Measurements from ENCODE around the gene DHRS12.

The DHRS12 gene

GRCh38 chr13:51783428-51784094 is 20.4 kb downstream of the DHRS12 start:
- no peak overlapping the region for H3K27ac ChIP-seq (ENCODE audit: low read depth, low read length)
- H4K12ac ChIP-seq (ENCODE audit: low read depth, low read length): no peak overlapping the region
- H3K4me3 ChIP-seq (ENCODE audit: low read depth, low read length): no peak overlapping the region
- H3K9me3 ChIP-seq (ENCODE audit: insufficient read depth, low read depth, low read length): no peaks in the 10 kb centered on the region
- H3K18ac ChIP-seq (ENCODE audit: low read length): no peak overlapping the region
- H3K79me1 ChIP-seq (ENCODE audit: low read length): no peaks in the 10 kb centered on the region
- no peaks in the 10 kb centered on the region for H3K79me2 ChIP-seq (ENCODE audit: control insufficient read depth, insufficient read depth, low read length, poor library complexity)
- no peak overlapping the region for H4K8ac ChIP-seq (ENCODE audit: low read depth, low read length)
- no CpG with 5 or more reads among the region's 9 CpGs for WGBS (ENCODE audit: extremely low coverage, insufficient coverage, insufficient read length)
- H2BK120ac ChIP-seq (ENCODE audit: insufficient read depth, low read length, poor library complexity): no peak overlapping the region
- H3K36me3 ChIP-seq (ENCODE audit: control insufficient read depth in 1 of 2, insufficient read depth in 2 of 2, low read length in 2 of 2): no peaks in the 10 kb centered on the region
- H2AFZ ChIP-seq (ENCODE audit: insufficient read depth, low read length, poor library complexity): no peak overlapping the region
- H3K4me2 ChIP-seq (ENCODE audit: low read length): no peak overlapping the region
- H2BK12ac ChIP-seq (ENCODE audit: low read length): no peak overlapping the region
- no peak overlapping the region for H3K4ac ChIP-seq (ENCODE audit: low read depth, low read length)
- H3K27me3 ChIP-seq (ENCODE audit: insufficient read depth, low read length): no peaks in the 10 kb centered on the region
- H3K14ac ChIP-seq (ENCODE audit: low read length): no peak overlapping the region
- H2AK5ac ChIP-seq (ENCODE audit: low read length): no peak overlapping the region
- no peak overlapping the region for H3K23ac ChIP-seq (ENCODE audit: low read length)
- no peak overlapping the region for H4K91ac ChIP-seq (ENCODE audit: low read depth, low read length)
- no peak overlapping the region for H3K9ac ChIP-seq (ENCODE audit: low read length)
- no peak for DNase-seq
- no peaks in the 10 kb centered on the region for H3K4me1 ChIP-seq (ENCODE audit: control insufficient read depth in 1 of 2, insufficient read depth in 2 of 2, low read length in 2 of 2)
- H2BK5ac ChIP-seq (ENCODE audit: low read depth, low read length, poor library complexity): no peak overlapping the region

- no peaks in the 10 kb centered on the region for H3K79me2 ChIP-seq (ENCODE audit: control insufficient read depth, insufficient read depth, low read length, poor library complexity)
- H3K27me3 ChIP-seq (ENCODE audit: insufficient read depth, low read length): no peaks in the 10 kb centered on the region
- no peak overlapping the region for H3K14ac ChIP-seq (ENCODE audit: low read length)
- H2AK5ac ChIP-seq (ENCODE audit: low read length): no peak overlapping the region
- H4K12ac ChIP-seq (ENCODE audit: low read depth, low read length): no peak overlapping the region
- no peak overlapping the region for H4K8ac ChIP-seq (ENCODE audit: low read depth, low read length)
- H3K36me3 ChIP-seq (ENCODE audit: control insufficient read depth in 1 of 2, insufficient read depth in 2 of 2, low read length in 2 of 2): no peaks in the 10 kb centered on the region
- WGBS (ENCODE audit: extremely low coverage, insufficient coverage, insufficient read length): no CpG with 5 or more reads among the region's 15 CpGs
- H3K4me3 ChIP-seq (ENCODE audit: low read depth, low read length): no peak overlapping the region
- no peak overlapping the region for H3K27ac ChIP-seq (ENCODE audit: low read depth, low read length)
- no peaks in the 10 kb centered on the region for H3K79me1 ChIP-seq (ENCODE audit: low read length)
- no peak overlapping the region for H2BK120ac ChIP-seq (ENCODE audit: insufficient read depth, low read length, poor library complexity)
- H3K9me3 ChIP-seq (ENCODE audit: insufficient read depth, low read depth, low read length): no peaks in the 10 kb centered on the region
- no peak overlapping the region for H4K91ac ChIP-seq (ENCODE audit: low read depth, low read length)
- H3K18ac ChIP-seq (ENCODE audit: low read length): no peak overlapping the region
- no peak overlapping the region for H3K23ac ChIP-seq (ENCODE audit: low read length)
- H2BK5ac ChIP-seq (ENCODE audit: low read depth, low read length, poor library complexity): no peak overlapping the region
- H3K4me2 ChIP-seq (ENCODE audit: low read length): no peak overlapping the region
- H3K4me1 ChIP-seq (ENCODE audit: control insufficient read depth in 1 of 2, insufficient read depth in 2 of 2, low read length in 2 of 2): no peaks in the 10 kb centered on the region
- H3K4ac ChIP-seq (ENCODE audit: low read depth, low read length): no peak overlapping the region
- no peak overlapping the region for H2BK12ac ChIP-seq (ENCODE audit: low read length)
- no peak for DNase-seq
- no peak overlapping the region for H3K9ac ChIP-seq (ENCODE audit: low read length)
- H2AFZ ChIP-seq (ENCODE audit: insufficient read depth, low read length, poor library complexity): no peak overlapping the region
Measured at GRCh38 chr13:51782026-51782710, 21.8 kb downstream of the DHRS12 start.

GRCh38 chr13:51781246-51782022 is 22.5 kb downstream of the DHRS12 start:
- H2BK120ac ChIP-seq (ENCODE audit: insufficient read depth, low read length, poor library complexity): no peak overlapping the region
- no peak overlapping the region for H2AFZ ChIP-seq (ENCODE audit: insufficient read depth, low read length, poor library complexity)
- no peak overlapping the region for H3K23ac ChIP-seq (ENCODE audit: low read length)
- no peaks in the 10 kb centered on the region for H3K79me1 ChIP-seq (ENCODE audit: low read length)
- DNase-seq: peak; percentile 56 to 75
- H2AK5ac ChIP-seq (ENCODE audit: low read length): no peak overlapping the region
- no peak overlapping the region for H3K9ac ChIP-seq (ENCODE audit: low read length)
- H4K12ac ChIP-seq (ENCODE audit: low read depth, low read length): no peak overlapping the region
- no peak overlapping the region for H3K27ac ChIP-seq (ENCODE audit: low read depth, low read length)
- no peaks in the 10 kb centered on the region for H3K4me1 ChIP-seq (ENCODE audit: control insufficient read depth in 1 of 2, insufficient read depth in 2 of 2, low read length in 2 of 2)
- no peak overlapping the region for H4K91ac ChIP-seq (ENCODE audit: low read depth, low read length)
- no peak overlapping the region for H3K4me3 ChIP-seq (ENCODE audit: low read depth, low read length)
- no peaks in the 10 kb centered on the region for H3K79me2 ChIP-seq (ENCODE audit: control insufficient read depth, insufficient read depth, low read length, poor library complexity)
- no peak overlapping the region for H3K14ac ChIP-seq (ENCODE audit: low read length)
- H2BK5ac ChIP-seq (ENCODE audit: low read depth, low read length, poor library complexity): no peak overlapping the region
- H4K8ac ChIP-seq (ENCODE audit: low read depth, low read length): no peak overlapping the region
- H2BK12ac ChIP-seq (ENCODE audit: low read length): no peak overlapping the region
- no peak overlapping the region for H3K18ac ChIP-seq (ENCODE audit: low read length)
- H3K9me3 ChIP-seq (ENCODE audit: insufficient read depth, low read depth, low read length): no peaks in the 10 kb centered on the region
- no peak overlapping the region for H3K4me2 ChIP-seq (ENCODE audit: low read length)
- no peaks in the 10 kb centered on the region for H3K27me3 ChIP-seq (ENCODE audit: insufficient read depth, low read length)
- no peaks in the 10 kb centered on the region for H3K36me3 ChIP-seq (ENCODE audit: control insufficient read depth in 1 of 2, insufficient read depth in 2 of 2, low read length in 2 of 2)
- no CpG with 5 or more reads among the region's 15 CpGs for WGBS (ENCODE audit: extremely low coverage, insufficient coverage, insufficient read length)
- no peak overlapping the region for H3K4ac ChIP-seq (ENCODE audit: low read depth, low read length)

GRCh38 chr13:51780099-51780498 is 23.9 kb downstream of the DHRS12 start:
- Histone ChIP-seq H3K4me2 (ENCODE audit: low read length) (no peak overlapping the region), H3K27ac (ENCODE audit: low read depth, low read length) (no peak overlapping the region), H3K4ac (ENCODE audit: low read depth, low read length) (no peak overlapping the region), H3K27me3 (ENCODE audit: insufficient read depth, low read length) (no peaks in the 10 kb centered on the region), H3K4me3 (ENCODE audit: low read depth, low read length) (no peak overlapping the region), H4K8ac (ENCODE audit: low read depth, low read length) (no peak overlapping the region), H4K91ac (ENCODE audit: low read depth, low read length) (no peak overlapping the region), H2BK120ac (ENCODE audit: insufficient read depth, low read length, poor library complexity) (no peak overlapping the region), H3K14ac (ENCODE audit: low read length) (no peak overlapping the region), H3K18ac (ENCODE audit: low read length) (no peak overlapping the region), H3K23ac (ENCODE audit: low read length) (no peak overlapping the region), H2AK5ac (ENCODE audit: low read length) (no peak overlapping the region), H3K36me3 (ENCODE audit: control insufficient read depth in 1 of 2, insufficient read depth in 2 of 2, low read length in 2 of 2) (no peaks in the 10 kb centered on the region), H2AFZ (ENCODE audit: insufficient read depth, low read length, poor library complexity) (no peak overlapping the region), H3K9ac (ENCODE audit: low read length) (no peak overlapping the region), H3K79me2 (ENCODE audit: control insufficient read depth, insufficient read depth, low read length, poor library complexity) (no peaks in the 10 kb centered on the region), H2BK5ac (ENCODE audit: low read depth, low read length, poor library complexity) (no peak overlapping the region), H3K9me3 (ENCODE audit: insufficient read depth, low read depth, low read length) (no peaks in the 10 kb centered on the region), H4K12ac (ENCODE audit: low read depth, low read length) (no peak overlapping the region), H3K79me1 (ENCODE audit: low read length) (no peaks in the 10 kb centered on the region), H2BK12ac (ENCODE audit: low read length) (no peak overlapping the region), H3K4me1 (ENCODE audit: control insufficient read depth in 1 of 2, insufficient read depth in 2 of 2, low read length in 2 of 2) (no peaks in the 10 kb centered on the region)
- WGBS (ENCODE audit: extremely low coverage, insufficient coverage, insufficient read length): no CpG with 5 or more reads among the region's 3 CpGs
- DNase-seq: no peak
